MV-4-11 (cell line): ENCODE results near the gene FCRLB.
"Not testable (repeated sequence)": the region's sequence is repeated elsewhere in the genome, so short reads cannot be mapped to it uniquely, and the experiment has no call there.

Source experiments
- DNase-seq: peaks from one replicate; lab custom pipeline; 2025; lab: John Stamatoyannopoulos, UW

Gene FCRLB

DNA sequence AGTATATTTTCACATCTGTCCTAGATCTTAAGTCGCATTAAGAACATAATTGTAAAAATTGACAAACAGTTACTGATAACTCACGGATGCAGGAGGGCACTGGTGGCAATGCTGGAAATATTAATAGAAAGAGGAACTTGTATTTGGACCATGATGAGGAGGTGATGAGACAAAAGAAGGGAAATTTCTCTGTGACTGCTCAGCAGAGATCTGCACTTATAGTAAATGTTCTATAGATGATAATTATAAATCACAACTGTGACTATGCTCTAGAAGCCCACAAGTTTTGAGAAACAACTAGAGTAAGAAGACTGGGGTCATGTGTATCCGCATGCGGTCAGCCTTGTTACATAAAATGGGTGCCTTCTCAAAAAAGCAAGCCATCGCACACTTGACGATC, 19.6 kb downstream of the FCRLB start:
- peak; percentile 47 for DNase-seq

DNA sequence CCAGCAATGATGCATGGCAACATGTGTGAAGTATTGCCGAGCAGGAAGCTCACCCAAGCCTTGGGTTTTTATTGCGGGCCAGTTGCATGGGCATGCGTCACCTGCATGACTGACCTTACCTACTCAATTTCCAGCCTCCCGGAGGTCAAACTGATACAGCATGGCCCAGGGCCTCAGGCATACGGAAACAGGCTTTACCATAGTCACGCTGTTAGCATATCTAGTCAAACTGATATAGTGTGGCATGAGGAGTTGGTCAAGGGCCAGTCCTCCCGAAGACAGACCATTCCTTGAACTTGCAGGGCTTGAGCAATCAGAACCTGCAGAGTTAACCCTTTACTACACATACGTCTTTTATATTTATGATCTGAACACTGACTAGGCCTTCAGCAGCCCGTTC, 21.9 kb downstream of the FCRLB start:
- DNase-seq: no peak

GRCh38 chr1:161747801-161748200, 26.5 kb downstream of the FCRLB start:
- DNase-seq: peak; percentile 52

DNA sequence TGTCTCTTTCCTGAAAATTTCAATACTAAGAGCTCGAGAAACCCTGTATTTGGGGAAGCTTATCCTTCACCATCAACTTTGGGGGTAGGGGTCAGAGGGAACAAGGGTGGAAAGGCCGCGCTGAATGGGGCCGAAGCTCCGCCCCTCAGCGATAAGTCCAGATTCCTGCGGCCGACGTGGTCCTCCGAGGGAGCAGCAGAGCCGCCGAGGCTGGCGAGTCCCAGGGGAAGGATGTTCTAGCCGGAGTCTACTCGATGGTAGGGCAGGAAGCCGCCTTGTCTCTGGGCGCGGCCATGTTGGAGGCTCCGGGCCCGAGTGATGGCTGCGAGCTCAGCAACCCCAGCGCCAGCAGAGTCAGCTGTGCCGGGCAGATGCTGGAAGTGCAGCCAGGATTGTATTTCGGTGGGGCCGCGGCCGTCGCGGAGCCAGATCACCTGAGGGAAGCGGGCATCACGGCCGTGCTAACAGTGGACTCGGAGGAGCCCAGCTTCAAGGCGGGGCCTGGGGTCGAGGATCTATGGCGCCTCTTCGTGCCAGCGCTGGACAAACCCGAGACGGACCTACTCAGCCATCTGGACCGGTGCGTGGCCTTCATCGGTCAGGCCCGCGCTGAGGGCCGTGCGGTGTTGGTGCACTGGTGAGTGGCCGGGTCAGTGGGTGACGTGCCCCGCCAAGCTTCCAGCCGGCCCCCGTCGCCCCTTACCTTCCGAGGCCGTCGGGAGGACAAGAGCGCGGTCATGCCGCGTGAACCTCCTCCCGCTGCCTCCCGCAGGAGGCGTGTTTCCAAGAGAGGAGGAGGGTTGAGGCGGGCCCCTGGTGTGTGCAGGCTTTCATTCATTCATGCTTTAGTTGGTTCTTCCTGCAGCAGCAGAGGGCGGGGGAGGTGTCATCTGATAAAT, 28.4 kb downstream of the FCRLB start, which contains the start of gene DUSP12:
TSS of gene DUSP12 (plus strand) at position 278 of the 899 bp plus-strand sequence. CDS start at position 294, 16 bp downstream.
- DNase-seq: peak; percentile 92

DNA sequence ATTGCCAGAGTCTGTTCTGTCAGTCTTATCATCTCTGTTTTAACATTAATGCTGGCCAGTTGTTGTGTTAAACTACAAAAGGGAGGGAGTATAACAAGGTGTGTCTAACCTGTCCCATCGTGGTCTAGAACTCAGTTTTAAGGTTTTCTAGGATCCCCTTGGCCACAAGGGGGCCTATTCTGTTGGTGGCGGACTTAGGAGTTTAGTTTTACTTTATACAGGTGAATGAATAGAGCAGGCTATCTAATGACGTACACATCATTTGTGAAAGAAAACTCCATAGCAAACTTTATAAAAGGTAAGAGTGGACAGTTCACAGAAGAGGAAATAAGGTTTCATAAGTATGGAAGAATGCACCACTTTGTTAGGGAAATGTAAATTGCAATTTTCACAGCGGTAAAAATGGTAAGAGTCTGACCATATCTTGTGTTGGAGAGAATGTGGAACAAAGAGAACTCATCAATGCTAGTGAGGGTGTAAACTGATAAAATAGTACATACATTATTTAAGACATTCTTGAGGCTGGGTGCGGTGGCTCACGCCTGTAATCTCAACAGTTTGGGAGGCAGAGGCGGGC, 42.3 kb downstream of the FCRLB start:
- no peak for DNase-seq

DNA sequence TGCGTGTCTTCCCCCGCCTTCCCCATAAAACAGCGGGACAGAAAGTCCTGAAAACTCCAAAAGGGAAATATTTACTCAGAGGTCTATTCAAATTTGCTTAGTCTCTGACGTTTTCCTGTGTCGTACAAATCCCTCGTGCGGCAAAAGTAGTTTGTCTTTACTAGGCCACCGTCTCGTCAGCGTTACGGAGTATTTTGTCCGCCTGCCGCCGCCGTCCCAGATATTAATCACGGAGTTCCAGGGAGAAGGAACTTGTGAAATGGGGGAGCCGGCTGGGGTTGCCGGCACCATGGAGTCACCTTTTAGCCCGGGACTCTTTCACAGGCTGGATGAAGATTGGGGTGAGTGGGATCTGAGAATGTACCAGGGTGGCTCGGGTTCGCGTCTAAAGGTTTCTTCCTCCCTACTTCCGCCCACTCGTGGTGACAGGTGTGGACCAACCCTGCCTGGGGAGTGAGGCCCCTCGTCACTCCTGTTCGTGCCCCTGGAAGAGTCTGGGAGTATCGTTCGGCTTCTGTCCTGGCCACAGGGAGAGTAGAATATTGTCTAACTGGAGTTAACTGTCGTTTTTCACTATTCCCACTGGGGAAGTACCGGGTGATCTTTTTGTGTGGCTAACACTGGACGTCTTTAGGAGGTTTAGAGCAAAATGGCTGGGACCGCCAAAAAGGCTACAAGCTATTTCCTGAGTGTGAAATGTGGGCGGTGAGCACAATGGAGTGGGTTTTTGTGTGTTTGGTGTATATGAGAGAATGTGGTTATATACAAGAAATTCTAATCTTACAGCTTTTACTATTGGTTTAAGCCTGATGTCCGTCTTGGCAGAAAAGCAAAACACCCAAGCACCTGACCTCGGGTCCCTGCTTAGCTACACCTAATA, 45.0 kb downstream of the FCRLB start, which contains the start of gene ATF6:
TSS of gene ATF6 (plus strand) at position 219 of the 880 bp plus-strand sequence. CDS start at position 260, 41 bp downstream.
- DNase-seq: peak; percentile 91

GRCh38 chr1:161768461-161768860, 47.1 kb downstream of the FCRLB start:
- DNase-seq: no peak

- no peak for DNase-seq
Observed at GRCh38 chr1:161768986-161769672, 47.8 kb downstream of the FCRLB start.

- not testable (repeated sequence) for DNase-seq
Observed at GRCh38 chr1:161769673-161770045, 48.3 kb downstream of the FCRLB start.

DNA sequence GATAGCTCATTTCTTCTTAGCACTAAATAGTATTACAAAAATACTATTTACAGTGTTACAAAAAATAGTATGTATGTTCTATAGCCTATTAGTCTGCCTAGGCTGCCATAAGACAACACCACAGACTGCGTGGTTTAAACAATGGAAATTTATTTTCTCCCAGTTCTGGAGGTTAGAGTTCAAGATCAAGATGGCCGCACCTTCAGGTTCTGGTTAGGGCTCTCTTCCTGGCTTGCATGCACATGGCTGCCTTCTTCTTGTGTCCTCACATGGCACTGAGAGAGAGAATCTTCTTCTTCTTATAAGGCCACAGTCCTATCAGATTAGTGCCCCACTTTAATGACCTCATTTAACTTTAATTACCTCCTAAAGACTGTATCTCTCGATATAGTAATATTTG, 48.9 kb downstream of the FCRLB start:
- DNase-seq: no peak

- no peak for DNase-seq
Observed at GRCh38 chr1:161771161-161771560, 49.8 kb downstream of the FCRLB start.

GRCh38 chr1:161771973-161772372, 50.6 kb downstream of the FCRLB start:
- no peak for DNase-seq

GRCh38 chr1:161772397-161772796, 51.1 kb downstream of the FCRLB start:
- DNase-seq: peak; percentile 76

DNA sequence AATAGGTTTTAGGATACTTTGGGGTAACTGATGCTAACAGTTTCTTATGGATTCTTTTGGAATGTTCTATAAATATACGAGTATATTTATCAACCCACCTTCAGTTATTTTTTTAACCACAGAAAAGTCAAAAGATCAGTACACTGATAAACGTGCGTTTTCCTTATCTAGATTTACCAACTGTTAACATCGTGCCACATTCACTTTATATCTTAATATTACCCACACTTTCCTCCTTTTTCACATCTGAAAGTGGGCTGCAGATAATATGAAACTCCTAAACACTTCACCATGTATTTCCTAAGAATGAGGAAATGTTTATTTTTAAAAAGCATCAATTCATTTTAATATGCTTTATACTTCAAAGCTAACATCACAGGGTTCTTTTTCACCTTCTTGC, 52.4 kb downstream of the FCRLB start:
- DNase-seq: no peak

DNA sequence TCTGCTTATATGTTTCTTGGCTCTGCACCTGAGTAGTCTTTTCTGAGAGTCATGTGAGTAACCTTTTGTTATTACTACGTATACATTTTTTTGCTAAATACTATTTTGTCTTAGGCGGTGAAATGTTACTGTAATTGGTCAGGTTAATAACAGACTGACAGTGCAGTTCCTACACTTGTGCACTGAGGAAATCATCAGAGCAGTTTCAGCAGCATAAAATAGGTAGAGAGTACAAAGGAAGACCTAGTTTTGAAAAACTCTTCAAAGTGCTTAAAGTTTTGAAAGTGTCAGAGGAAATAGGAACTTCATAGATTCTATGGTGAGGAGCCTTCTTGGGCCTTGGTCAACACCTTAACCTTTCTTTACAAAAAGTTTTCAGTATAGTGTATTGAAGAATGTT, 55.9 kb downstream of the FCRLB start:
- DNase-seq: no peak
